HFF-Myc (cell line): Measurements from ENCODE around the gene BRICD5.

Experiments
- DNase-seq: peaks from one replicate; pipeline ENCODE4 v3.0.0-alpha.2; 2011; ENCODE audit warnings: low read depth; ENCODE audit errors: extremely low read depth
- H3K4me3 ChIP-seq: replicated peaks from 2 replicates; pipeline ENCODE4 v1.5.1; 2011; ENCODE audit warnings: low read depth, mild to moderate bottlenecking, control low read depth, low read length
- TF ChIP-seq, protein P1 (sequence below): IDR thresholded peaks from 2 replicates; pipeline ENCODE4 v1.5.1; 2012; ENCODE audit warnings: mild to moderate bottlenecking, low read depth, low read length, control low read depth; ENCODE audit errors: missing control alignments

The BRICD5 gene

DNA sequence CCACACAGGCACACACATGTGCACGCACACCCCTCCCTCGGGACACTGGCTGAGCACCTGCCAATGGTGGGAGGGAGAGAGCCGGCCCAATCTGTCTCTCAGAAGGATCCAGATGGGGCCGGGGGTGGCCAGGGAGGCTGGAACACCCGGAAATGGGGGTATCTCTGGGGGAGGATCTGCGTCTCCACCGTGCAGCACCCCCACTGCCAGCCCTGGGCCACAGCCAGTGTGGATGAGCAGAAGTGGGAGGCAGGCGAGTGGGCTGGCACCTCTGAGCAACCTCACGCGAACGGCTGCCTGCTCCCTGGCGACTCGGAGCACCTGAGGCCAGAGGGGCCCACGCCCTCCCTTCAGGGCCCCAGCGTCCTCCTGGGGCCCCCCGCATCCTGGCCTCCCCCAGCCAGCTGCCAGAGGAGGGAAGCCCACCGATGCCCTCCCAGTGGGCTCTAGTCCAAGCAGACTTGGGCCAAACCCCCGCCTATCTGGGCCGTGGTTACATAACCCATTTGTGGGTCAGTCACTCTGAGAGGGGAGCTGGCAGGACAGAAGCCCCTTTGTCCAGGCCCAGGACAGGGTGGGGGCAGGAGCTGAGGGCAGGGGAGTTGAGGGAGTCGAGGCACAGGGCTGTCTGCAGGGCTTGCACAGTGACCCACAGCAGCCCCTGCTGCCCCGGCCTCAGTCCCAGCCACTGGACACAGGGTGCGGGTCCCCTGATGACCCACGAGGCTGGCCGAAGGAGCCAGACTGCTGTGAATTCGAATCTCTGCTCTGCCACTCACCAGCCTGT is 19.8 kb downstream of the BRICD5 start:
- no peak overlapping the region for H3K4me3 ChIP-seq
- no peak for DNase-seq

DNA sequence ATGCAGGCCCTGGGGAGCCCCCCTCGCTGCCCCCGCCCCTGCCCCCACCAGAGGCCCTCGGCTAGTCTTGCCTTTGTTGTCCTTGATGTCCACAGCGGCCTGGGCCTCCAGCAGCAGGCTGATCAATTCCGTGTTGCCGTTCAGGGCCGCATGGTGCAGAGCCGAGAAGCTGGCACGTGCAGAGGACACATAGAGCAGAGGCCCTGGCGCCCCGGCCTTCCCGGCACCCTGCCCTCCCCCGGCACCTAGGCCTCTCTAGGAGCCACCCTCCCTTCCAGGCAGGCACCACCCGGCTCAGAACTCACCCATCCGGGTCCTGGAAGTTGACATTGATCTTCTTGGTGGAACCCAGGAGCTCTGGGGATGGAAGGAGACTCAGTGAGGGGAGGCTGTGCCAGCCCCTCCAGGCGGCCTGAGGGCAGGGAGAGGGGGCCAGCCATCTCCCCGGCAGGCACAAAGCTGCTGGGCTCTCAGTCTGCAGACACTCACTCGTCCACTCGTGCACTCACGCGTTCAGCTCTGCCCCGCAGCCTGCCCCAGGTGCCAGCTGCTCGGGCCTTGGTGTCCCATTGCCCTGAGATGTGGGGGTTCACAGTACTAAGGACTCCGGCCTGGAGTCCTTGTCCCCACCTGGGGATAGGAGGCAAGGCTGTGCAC is 20.5 kb downstream of the BRICD5 start:
- no peak for DNase-seq

More for the DNA sequence above, 19.8 kb downstream of the BRICD5 start:
- TF ChIP-seq, protein P1, sequence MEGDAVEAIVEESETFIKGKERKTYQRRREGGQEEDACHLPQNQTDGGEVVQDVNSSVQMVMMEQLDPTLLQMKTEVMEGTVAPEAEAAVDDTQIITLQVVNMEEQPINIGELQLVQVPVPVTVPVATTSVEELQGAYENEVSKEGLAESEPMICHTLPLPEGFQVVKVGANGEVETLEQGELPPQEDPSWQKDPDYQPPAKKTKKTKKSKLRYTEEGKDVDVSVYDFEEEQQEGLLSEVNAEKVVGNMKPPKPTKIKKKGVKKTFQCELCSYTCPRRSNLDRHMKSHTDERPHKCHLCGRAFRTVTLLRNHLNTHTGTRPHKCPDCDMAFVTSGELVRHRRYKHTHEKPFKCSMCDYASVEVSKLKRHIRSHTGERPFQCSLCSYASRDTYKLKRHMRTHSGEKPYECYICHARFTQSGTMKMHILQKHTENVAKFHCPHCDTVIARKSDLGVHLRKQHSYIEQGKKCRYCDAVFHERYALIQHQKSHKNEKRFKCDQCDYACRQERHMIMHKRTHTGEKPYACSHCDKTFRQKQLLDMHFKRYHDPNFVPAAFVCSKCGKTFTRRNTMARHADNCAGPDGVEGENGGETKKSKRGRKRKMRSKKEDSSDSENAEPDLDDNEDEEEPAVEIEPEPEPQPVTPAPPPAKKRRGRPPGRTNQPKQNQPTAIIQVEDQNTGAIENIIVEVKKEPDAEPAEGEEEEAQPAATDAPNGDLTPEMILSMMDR = no peak

DNA sequence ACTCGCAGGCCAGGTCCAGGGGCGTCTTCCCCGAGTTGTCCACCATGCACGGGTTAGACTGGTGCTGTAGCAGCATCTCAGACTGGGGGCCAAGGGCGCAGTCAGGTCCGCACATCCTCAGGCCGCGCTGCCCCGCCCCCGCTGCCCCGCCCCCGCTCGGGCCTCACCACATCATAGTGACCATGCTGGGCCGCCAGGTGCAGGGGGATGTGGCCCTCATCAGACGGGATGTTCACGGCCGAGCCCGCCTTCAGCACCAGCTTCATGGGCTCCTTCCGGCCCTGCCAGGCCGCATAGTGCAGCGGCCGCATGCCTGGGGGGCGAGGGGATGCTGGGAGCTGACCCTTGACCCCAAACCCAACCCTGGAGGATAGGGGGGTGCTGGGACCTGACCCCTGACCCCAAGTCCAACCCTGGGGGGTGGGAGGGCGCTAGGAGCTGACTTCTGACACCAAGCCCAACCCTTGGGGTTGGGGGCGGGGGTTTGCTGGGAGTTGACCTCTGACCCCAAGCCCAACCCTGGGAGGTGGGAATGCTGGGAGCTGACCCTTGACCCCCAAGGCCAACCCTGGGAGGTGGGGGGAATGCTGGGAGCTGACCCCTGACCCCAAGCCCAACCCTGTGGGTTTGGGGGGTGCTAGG is 21.3 kb downstream of the BRICD5 start:
- TF ChIP-seq, protein P1 = no peak
- DNase-seq = no peak
- H3K4me3 ChIP-seq = no peak overlapping the region

More for the DNA sequence above, 20.5 kb downstream of the BRICD5 start:
- TF ChIP-seq, protein P1 = no peak
- H3K4me3 ChIP-seq = no peak overlapping the region

DNA sequence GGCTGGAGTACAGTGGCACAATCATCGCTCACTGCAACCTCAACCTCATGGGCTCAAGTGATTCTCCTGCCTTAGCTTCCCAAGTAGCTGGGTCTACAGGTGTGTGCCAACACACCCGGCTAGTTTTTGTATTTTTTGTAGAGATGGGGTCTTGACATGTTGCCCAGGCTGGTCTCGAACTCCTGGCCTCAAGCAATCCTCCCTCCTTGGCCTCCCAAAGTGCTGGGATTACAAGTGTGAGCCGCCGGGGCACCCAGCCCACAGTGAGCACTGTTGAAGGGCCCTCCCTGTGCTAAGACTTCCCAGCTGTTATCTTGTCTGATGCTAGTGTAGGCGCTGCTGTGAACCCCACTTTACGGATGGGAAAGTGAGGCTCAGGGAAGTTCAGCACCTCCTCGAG is 22.3 kb downstream of the BRICD5 start:
- no peak for DNase-seq
- TF ChIP-seq, protein P1 = no peak
- H3K4me3 ChIP-seq = no peak overlapping the region

DNA sequence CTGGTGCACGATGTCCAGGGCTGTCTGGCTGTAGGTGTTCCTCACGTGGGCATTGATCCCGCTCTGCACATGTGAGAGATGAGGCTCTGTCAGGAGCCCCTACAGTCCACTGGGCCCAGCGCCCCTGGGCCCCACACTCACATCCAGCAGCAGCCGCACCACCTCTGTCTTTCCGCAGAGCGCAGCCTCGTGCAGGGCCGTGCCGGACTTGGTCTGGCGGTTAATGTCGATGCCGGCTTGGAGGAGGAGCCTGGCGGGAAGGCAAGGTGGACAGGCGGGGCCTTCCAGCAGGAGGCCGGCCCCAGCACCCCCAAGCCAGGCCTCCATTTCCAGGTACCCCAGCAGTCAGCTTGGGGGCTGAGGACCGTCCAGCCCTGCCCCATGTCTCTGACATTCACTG is 23.5 kb downstream of the BRICD5 start:
- H3K4me3 ChIP-seq = no peak overlapping the region
- TF ChIP-seq, protein P1 = no peak
- DNase-seq = no peak

DNA sequence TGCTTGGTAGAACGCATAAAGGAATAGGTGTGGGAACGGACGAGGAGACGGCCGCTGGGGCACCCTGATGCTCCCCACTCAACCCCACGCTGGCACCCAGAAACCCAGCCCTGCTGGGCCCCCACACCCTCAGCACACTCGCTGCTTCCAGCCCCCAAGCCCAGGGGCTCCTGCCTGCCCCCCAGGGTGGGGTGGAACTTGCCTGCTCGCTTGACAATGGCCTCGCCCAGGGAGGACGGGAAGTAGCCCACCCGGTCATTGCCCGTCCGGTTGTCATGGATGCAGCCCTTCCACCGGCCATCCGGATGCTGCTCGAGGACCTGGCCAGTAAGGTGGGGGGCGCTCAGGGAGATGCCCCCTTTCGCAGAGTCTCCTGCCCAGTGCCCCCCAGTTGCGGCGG is 24.2 kb downstream of the BRICD5 start:
- no peak for DNase-seq
- TF ChIP-seq, protein P1 = no peak
- H3K4me3 ChIP-seq = no peak overlapping the region
